IPS-20b (cell line): ENCODE data around the gene HES7.

Experiments
- H3K27ac ChIP-seq: one replicate; pipeline ENCODE4 v1.5.1; 2013; ENCODE audit warnings: low read length
- H3K27me3 ChIP-seq: 2 replicates; pipeline ENCODE4 v1.6.1; 2013; ENCODE audit warnings: mild to moderate bottlenecking, low read length, inconsistent platforms; ENCODE audit not compliant: insufficient read depth
- H3K36me3 ChIP-seq: 2 replicates; pipeline ENCODE4 v1.6.1; 2013; ENCODE audit warnings: low read depth, mild to moderate bottlenecking, inconsistent platforms, low read length, moderate library complexity; ENCODE audit not compliant: insufficient read depth
- H3K4me1 ChIP-seq: 2 replicates; pipeline ENCODE4 v1.6.1; 2013; ENCODE audit warnings: mild to moderate bottlenecking, control low read depth, inconsistent platforms, low read length, moderate library complexity; ENCODE audit not compliant: insufficient read depth
- H3K4me3 ChIP-seq: 2 replicates; pipeline ENCODE4 v1.5.1; 2013; ENCODE audit warnings: mild to moderate bottlenecking, low read length, inconsistent platforms
- H3K9ac ChIP-seq: 2 replicates; pipeline ENCODE4 v1.6.1; 2013; ENCODE audit warnings: low read depth, mild to moderate bottlenecking, inconsistent platforms, low read length, moderate library complexity
- H3K9me3 ChIP-seq: 2 replicates; pipeline ENCODE4 v1.6.1; 2013; ENCODE audit warnings: mild to moderate bottlenecking, low read depth, low read length, inconsistent platforms; ENCODE audit not compliant: insufficient read depth

The HES7 gene

GRCh38 chr17:8101721-8102120 is 22.2 kb downstream of the HES7 start:
- Histone ChIP-seq H3K9ac (no peak overlapping the region), H3K4me1 (no peaks in the 10 kb centered on the region), H3K36me3 (no peaks in the 10 kb centered on the region), H3K9me3 (no peaks in the 10 kb centered on the region), H3K27ac (no peak overlapping the region), H3K4me3 (no peak overlapping the region), H3K27me3 (no peaks in the 10 kb centered on the region; the same call in 1 of the 2 replicates)

GRCh38 chr17:8100763-8101162 is 23.1 kb downstream of the HES7 start:
- Histone ChIP-seq H3K9me3 (no peaks in the 10 kb centered on the region), H3K4me1 (no peaks in the 10 kb centered on the region), H3K9ac (no peak overlapping the region), H3K27me3 (peaks cover 7% of the 10 kb centered on the region; the same call in 1 of the 2 replicates), H3K36me3 (no peaks in the 10 kb centered on the region), H3K27ac (no peak overlapping the region), H3K4me3 (no peak overlapping the region)

GRCh38 chr17:8100111-8100510 is 23.8 kb downstream of the HES7 start:
- Histone ChIP-seq H3K27me3 (peaks cover 12% of the 10 kb centered on the region; the same call in 1 of the 2 replicates), H3K4me1 (no peaks in the 10 kb centered on the region), H3K9me3 (no peaks in the 10 kb centered on the region), H3K36me3 (no peaks in the 10 kb centered on the region), H3K4me3 (no peak overlapping the region), H3K9ac (no peak overlapping the region), H3K27ac (no peak overlapping the region)

GRCh38 chr17:8096541-8096940 is 27.4 kb downstream of the HES7 start:
- Histone ChIP-seq H3K27ac (no peak overlapping the region), H3K9me3 (no peaks in the 10 kb centered on the region), H3K9ac (no peak overlapping the region), H3K27me3 (peaks cover 17% of the 10 kb centered on the region; the same call in 1 of the 2 replicates), H3K4me3 (no peak overlapping the region), H3K36me3 (no peaks in the 10 kb centered on the region), H3K4me1 (no peaks in the 10 kb centered on the region)

- Histone ChIP-seq H3K36me3 (no peaks in the 10 kb centered on the region), H3K9ac (no peak overlapping the region), H3K27me3 (peaks cover 21% of the 10 kb centered on the region; the same call in 1 of the 2 replicates), H3K9me3 (no peaks in the 10 kb centered on the region), H3K4me3 (no peak overlapping the region), H3K4me1 (no peaks in the 10 kb centered on the region), H3K27ac (no peak overlapping the region)
Observed at GRCh38 chr17:8095361-8095760, 28.5 kb downstream of the HES7 start.

GRCh38 chr17:8091033-8091687 is 32.7 kb downstream of the HES7 start:
- peaks cover 30% of the 10 kb centered on the region for H3K27me3 ChIP-seq
- no peak overlapping the region for H3K4me3 ChIP-seq
- no peaks in the 10 kb centered on the region for H3K9me3 ChIP-seq
- H3K27ac ChIP-seq: no peak overlapping the region
- no peaks in the 10 kb centered on the region for H3K36me3 ChIP-seq
- no peaks in the 10 kb centered on the region for H3K4me1 ChIP-seq
- no peak overlapping the region for H3K9ac ChIP-seq

GRCh38 chr17:8089728-8090127 is 34.2 kb downstream of the HES7 start:
- Histone ChIP-seq H3K36me3 (no peaks in the 10 kb centered on the region), H3K27me3 (peaks cover 17% of the 10 kb centered on the region), H3K4me1 (no peaks in the 10 kb centered on the region), H3K27ac (no peak overlapping the region), H3K9me3 (no peaks in the 10 kb centered on the region), H3K4me3 (no peak overlapping the region), H3K9ac (no peak overlapping the region)

- no peaks in the 10 kb centered on the region for H3K9me3 ChIP-seq
- no peak overlapping the region for H3K27ac ChIP-seq
- H3K36me3 ChIP-seq: no peaks in the 10 kb centered on the region
- H3K4me1 ChIP-seq: no peaks in the 10 kb centered on the region
- H3K9ac ChIP-seq: no peak overlapping the region
- no peak overlapping the region for H3K4me3 ChIP-seq
- H3K27me3 ChIP-seq: peaks cover 21% of the 10 kb centered on the region
Observed at GRCh38 chr17:8087952-8088230, 36.0 kb downstream of the HES7 start.

- Histone ChIP-seq H3K27me3 (peaks cover 25% of the 10 kb centered on the region), H3K36me3 (no peaks in the 10 kb centered on the region)
Observed at GRCh38 chr17:8087075-8087951, 36.6 kb downstream of the HES7 start, which contains the start of gene ALOX12B. TSS of gene ALOX12B (minus strand) at chr17:8087716. CDS start at chr17:8087442, 274 bp downstream.

GRCh38 chr17:8084250-8084649 is 39.7 kb downstream of the HES7 start:
- no peaks in the 10 kb centered on the region for H3K36me3 ChIP-seq
- H3K9me3 ChIP-seq: no peaks in the 10 kb centered on the region
- H3K27ac ChIP-seq: no peak overlapping the region
- H3K4me3 ChIP-seq: no peak overlapping the region
- H3K4me1 ChIP-seq: no peaks in the 10 kb centered on the region
- no peak overlapping the region for H3K9ac ChIP-seq
- H3K27me3 ChIP-seq: peaks cover 45% of the 10 kb centered on the region

More at GRCh38 chr17:8087075-8087951, 36.6 kb downstream of the HES7 start, which contains the start of gene ALOX12B:
- Histone ChIP-seq H3K4me1 (no peaks in the 10 kb centered on the region), H3K4me3 (no peak within 1 kb of the TSS), H3K9ac (no peak within 1 kb of the TSS), H3K9me3 (no peaks in the 10 kb centered on the region), H3K27ac (no peak within 1 kb of the TSS)

- Histone ChIP-seq H3K4me1 (no peaks in the 10 kb centered on the region), H3K9me3 (no peaks in the 10 kb centered on the region), H3K4me3 (no peak overlapping the region), H3K27ac (no peak overlapping the region), H3K36me3 (no peaks in the 10 kb centered on the region), H3K27me3 (peaks cover 55% of the 10 kb centered on the region), H3K9ac (no peak overlapping the region)
Observed at GRCh38 chr17:8082292-8082691, 41.6 kb downstream of the HES7 start.

GRCh38 chr17:8081876-8082275 is 42.0 kb downstream of the HES7 start:
- H3K9ac ChIP-seq: no peak overlapping the region
- no peaks in the 10 kb centered on the region for H3K36me3 ChIP-seq
- peaks cover 59% of the 10 kb centered on the region for H3K27me3 ChIP-seq
- H3K4me3 ChIP-seq: no peak overlapping the region
- no peaks in the 10 kb centered on the region for H3K9me3 ChIP-seq
- H3K4me1 ChIP-seq: no peaks in the 10 kb centered on the region
- H3K27ac ChIP-seq: no peak overlapping the region
